ENCODE results near the gene MT1B.

Gene MT1B

GRCh38 chr16:56684926-56685590 lies 33.4 kb downstream of the MT1B start:
- Mint-ChIP-seq H3K36me3 (ENCODE audit: low read depth) (peaks cover 10% of the 10 kb centered on the region), H3K27me3 (ENCODE audit: low read depth) (peaks cover 49% of the 10 kb centered on the region), H3K9me3 (peaks cover 17% of the 10 kb centered on the region), H3K4me1 (peaks cover 15% of the 10 kb centered on the region), H3K27ac (no peak overlapping the region), H3K4me3 (no peak overlapping the region)
- TF ChIP-seq CTCF (IDR thresholded peaks at IDR 0.05; ENCODE audit: unreplicated experiment in 3 of 3): no peak

GRCh38 chr16:56686758-56687157 lies 35.1 kb downstream of the MT1B start:
- Mint-ChIP-seq H3K4me1 (peaks cover 12% of the 10 kb centered on the region), H3K9me3 (peaks cover 23% of the 10 kb centered on the region), H3K27ac (no peak overlapping the region), H3K27me3 (ENCODE audit: low read depth) (peaks cover 42% of the 10 kb centered on the region), H3K4me3 (no peak overlapping the region), H3K36me3 (ENCODE audit: low read depth) (peaks cover 10% of the 10 kb centered on the region)
- TF ChIP-seq CTCF (IDR thresholded peaks at IDR 0.05; ENCODE audit: unreplicated experiment in 3 of 3): no peak

GRCh38 chr16:56688762-56689161 lies 37.1 kb downstream of the MT1B start:
- Mint-ChIP-seq H3K27ac (no peak overlapping the region), H3K36me3 (ENCODE audit: low read depth) (peaks cover 10% of the 10 kb centered on the region), H3K27me3 (ENCODE audit: low read depth) (peaks cover 46% of the 10 kb centered on the region), H3K4me3 (no peak overlapping the region), H3K4me1 (peaks cover 7% of the 10 kb centered on the region), H3K9me3 (peaks cover 23% of the 10 kb centered on the region)
- no peak for TF ChIP-seq CTCF (IDR thresholded peaks at IDR 0.05; ENCODE audit: unreplicated experiment in 3 of 3)

DNA sequence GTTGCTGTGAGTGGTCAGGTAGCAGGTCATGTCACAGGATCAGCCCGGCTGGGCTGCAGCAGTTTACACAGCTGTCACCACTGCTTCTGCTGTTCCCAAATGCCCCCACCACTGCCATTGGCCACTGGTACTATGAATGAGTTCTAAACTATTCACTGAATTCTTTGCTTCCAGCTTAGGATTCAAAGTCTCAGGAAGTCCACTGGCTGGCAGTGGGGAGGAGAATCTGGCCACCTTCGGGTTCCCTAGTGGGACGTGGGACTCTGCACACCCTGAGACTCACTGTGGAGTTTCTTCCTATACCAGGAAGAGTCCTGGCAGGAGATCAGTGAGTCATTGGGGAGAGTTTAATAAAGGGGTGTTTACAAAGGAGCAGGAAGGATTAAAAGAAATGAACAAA lies 37.5 kb downstream of the MT1B start:
- no peak for TF ChIP-seq CTCF (IDR thresholded peaks at IDR 0.05; ENCODE audit: unreplicated experiment in 3 of 3)
- Mint-ChIP-seq H3K27me3 (ENCODE audit: low read depth) (peaks cover 46% of the 10 kb centered on the region), H3K4me3 (no peak overlapping the region), H3K27ac (no peak overlapping the region), H3K4me1 (peaks cover 3% of the 10 kb centered on the region), H3K9me3 (peaks cover 23% of the 10 kb centered on the region), H3K36me3 (ENCODE audit: low read depth) (peaks cover 10% of the 10 kb centered on the region)

DNA sequence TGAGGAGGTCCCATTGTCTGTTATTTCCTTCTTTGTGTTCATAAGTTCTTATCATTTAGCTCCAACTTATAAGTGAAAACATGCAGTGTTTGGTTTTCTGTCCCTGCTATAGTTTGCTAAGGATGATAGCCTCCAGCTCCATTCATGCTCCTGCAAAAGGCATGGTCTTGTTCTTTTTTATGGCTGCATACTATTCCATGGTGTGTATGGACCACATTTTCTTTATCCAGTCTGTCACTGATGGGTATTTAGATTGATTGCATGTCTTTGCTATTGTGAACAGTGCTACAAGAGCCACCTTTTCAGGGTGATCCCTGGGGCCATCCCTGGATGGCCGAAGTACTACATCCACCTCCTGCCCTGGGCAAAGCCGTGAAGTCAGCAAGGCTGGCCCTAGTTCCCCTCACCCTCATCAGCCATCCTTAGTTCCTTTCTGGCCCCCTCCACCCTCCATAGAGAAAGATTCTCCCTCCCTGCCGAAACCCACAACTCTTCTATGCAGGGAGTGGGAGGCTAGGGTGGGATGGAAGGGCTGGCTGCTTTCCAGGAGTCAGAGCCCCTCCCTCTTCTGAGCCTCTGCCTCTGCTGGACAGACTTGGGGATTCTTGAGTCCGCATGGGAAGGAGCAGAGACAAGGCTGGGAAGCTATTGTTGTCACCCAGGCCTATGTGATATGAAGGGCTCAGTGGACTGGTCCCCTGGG lies 38.9 kb downstream of the MT1B start:
- Mint-ChIP-seq H3K4me1 (no peaks in the 10 kb centered on the region), H3K36me3 (ENCODE audit: low read depth) (peaks cover 7% of the 10 kb centered on the region), H3K4me3 (no peak overlapping the region), H3K9me3 (peaks cover 21% of the 10 kb centered on the region), H3K27ac (no peak overlapping the region), H3K27me3 (ENCODE audit: low read depth) (peaks cover 45% of the 10 kb centered on the region)
- no peak for TF ChIP-seq CTCF (IDR thresholded peaks at IDR 0.05; ENCODE audit: unreplicated experiment in 3 of 3)

DNA sequence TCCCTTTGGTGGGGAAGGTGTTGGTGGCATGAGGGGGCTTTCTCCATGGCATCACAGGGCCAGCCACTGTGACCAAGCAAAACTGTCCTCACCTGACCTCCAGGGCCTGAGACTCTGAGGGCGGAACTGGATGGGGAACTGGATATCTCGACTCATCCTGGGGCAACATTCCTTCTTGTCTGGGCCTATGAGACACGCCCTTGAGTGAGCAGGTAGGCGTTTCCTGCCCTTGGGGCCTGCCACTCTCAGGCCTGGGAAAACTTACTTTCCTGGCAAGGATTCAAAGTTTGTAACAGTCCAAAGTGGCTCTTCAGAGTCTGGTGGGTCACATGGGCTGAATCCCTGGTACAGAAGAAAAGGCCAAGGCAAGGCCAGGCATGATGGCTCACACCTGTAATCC lies 40.2 kb downstream of the MT1B start:
- no peak for TF ChIP-seq CTCF (IDR thresholded peaks at IDR 0.05; ENCODE audit: unreplicated experiment in 3 of 3)
- Mint-ChIP-seq H3K4me3 (no peak overlapping the region), H3K27ac (no peak overlapping the region), H3K36me3 (ENCODE audit: low read depth) (peaks cover 3% of the 10 kb centered on the region), H3K27me3 (ENCODE audit: low read depth) (peaks cover 42% of the 10 kb centered on the region), H3K9me3 (peaks cover 12% of the 10 kb centered on the region), H3K4me1 (no peaks in the 10 kb centered on the region)
